Measurements from ENCODE around the gene DCTN2. TPM values are rescaled to one million over a fixed set of nuclear protein-coding genes. Genes with fewer than 3 reads are reported as not detected.
"Not testable (repeated sequence)": the region's sequence is repeated elsewhere in the genome, so short reads cannot be mapped to it uniquely, and the experiment has no call there.

Gene DCTN2
- 148 TPM for polyA plus RNA-seq (ENCODE audit: insufficient read length)

DNA sequence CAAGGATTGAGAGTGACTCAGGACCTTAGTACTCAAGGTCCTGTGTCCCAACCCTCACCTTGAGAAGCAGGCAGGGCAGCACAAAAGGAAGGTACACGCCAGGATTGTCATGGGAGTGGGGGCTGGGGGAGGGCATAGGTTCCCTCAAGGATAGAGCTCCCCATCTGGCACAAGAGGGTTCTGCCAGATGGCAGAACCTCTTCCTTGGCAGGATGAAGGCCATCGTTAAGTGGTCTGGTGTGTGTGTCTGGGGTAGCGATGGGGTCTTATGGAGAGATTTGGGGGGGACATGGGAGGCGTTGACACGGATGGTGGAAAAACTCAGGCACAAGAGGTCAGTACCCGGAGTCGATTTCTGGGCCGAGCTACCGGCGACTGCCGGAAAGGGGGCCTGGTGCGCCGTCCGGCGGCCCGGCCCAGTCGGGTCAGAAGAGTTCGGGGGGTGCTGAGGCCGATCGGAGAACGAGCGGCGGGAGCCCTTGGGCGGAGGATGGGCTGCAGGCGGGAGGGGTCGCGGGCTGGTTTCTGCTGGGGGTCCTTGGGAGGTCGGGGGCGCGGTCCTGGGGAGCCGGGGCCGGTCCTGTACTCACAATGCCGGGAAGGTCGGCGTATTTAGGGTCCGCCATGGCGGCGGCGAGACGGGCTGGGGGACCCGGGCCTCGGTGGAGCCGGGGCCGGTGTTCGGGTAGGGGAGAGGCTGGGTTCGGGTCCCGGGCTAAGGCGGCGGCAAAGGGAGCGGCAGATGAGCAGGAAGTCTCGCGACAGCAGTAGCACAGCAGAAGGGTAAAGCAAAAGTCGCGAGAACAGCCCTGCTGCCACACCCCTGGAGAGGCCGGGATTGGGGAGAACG lies at the start of gene DCTN2:
Gene DCTN2 (minus strand): TSS at position 755 of the 850 bp plus-strand sequence. CDS start 129 bp downstream, at position 626.
- DNase-seq (ENCODE audit: low read depth): peak; percentile 95

GRCh38 chr12:57593187-57593586 lies 46.2 kb upstream of the DCTN2 start:
- DNase-seq (ENCODE audit: low read depth): no peak

DNA sequence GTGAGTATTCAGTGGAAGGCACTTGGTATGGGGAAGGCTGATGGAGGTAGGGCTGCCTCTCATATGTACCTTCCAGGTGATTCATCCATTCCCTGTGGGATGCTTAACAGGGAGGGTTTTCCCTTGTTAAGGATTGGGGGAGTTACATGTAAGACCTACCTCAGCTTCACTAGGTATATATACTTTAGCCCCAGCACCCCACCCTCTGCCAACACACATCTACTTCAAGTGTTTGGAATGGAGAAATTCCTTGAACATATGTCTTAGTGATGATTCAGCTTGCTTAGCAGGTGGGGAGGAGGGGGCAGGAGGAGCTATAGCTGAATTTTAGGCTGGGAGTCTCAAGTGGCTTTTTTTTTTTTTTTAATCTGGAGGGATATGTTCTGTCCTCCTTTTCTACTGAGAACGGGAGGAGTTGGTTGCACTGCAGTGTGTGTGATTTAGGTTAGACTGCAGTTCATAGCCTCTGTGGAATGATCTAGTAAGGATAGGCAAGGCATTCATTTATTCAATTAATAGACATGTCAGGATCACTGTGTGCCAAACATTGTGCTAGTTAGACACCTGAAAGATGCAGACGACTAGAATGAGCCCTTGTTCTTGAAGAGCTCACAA lies 45.7 kb upstream of the DCTN2 start:
- no peak for DNase-seq (ENCODE audit: low read depth)

DNA sequence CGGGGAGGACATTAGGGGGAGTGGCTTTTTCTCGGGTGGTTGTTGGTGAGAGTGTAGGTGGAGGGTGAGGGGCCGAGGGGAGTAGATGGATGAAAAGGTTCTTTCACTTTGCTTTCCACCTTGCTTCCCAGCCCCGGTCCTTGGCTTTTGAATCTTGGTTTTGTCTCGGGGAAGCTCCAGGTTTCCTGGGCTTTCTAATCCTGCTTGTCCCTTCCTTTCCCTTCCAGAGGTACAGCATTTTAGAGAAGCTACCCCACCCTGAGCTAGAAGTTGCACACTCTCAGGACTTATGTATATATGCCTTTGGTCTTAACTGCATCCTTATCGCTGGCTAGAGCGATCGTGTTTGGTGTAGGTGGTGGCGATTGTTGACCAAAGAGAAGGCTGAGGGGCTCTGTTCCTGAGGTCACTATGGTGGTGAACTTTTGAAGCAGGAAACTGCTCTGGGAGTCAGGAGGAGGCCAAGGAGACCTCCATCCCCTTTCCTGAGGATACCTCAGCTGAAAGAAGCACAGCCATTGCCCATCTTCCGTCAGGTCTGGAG lies 44.9 kb upstream of the DCTN2 start:
- no peak for DNase-seq (ENCODE audit: low read depth)

DNA sequence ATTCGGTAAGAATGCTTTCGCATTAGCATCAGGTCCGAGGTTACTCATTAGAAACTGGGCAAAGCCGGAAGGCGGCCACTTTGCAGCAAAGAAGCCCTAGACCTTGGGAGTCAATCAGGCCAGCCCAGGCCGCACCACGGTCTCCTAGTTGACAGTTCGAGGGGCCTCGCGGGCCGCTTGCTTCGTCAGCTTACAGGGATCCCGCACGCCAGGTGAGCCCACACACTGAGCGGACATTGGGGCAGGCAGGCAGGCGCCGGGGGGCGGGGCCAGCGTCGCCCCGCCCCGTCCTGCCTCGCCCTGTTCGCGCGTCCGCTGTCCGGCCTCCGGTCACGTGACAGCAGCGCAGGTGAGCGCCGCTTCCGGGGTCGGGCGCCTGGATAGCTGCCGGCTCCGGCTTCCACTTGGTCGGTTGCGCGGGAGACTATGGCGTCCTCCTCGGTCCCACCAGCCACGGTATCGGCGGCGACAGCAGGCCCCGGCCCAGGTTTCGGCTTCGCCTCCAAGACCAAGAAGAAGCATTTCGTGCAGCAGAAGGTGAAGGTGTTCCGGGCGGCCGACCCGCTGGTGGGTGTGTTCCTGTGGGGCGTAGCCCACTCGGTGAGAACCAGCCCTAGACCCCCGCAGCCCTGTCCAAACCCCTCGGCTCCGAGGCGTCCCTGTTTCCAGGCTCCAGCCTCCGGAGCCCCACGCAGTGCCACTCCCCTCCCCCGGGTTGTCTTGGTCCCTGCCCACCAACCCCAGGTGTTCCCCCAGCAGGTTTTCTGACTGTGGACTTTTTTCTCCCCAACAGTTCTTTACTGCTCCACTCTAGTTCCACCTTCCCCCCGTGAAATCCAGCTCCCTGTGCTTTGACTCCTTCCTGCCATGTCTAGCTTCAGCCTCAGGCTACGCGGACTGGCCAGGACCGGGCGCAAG lies 44.1 kb upstream of the DCTN2 start, which contains the start of gene PIP4K2C:
Gene PIP4K2C (plus strand): TSS at position 329 of the 918 bp plus-strand sequence. CDS start 98 bp downstream, at position 427.
- no peak for DNase-seq (ENCODE audit: low read depth)

- no peak for DNase-seq (ENCODE audit: low read depth)
These were observed 43.5 kb upstream of the DCTN2 start for GRCh38 chr12:57590479-57590863.

- not testable (repeated sequence) for DNase-seq (ENCODE audit: low read depth)
These were observed 42.1 kb upstream of the DCTN2 start for GRCh38 chr12:57588951-57589610.

DNA sequence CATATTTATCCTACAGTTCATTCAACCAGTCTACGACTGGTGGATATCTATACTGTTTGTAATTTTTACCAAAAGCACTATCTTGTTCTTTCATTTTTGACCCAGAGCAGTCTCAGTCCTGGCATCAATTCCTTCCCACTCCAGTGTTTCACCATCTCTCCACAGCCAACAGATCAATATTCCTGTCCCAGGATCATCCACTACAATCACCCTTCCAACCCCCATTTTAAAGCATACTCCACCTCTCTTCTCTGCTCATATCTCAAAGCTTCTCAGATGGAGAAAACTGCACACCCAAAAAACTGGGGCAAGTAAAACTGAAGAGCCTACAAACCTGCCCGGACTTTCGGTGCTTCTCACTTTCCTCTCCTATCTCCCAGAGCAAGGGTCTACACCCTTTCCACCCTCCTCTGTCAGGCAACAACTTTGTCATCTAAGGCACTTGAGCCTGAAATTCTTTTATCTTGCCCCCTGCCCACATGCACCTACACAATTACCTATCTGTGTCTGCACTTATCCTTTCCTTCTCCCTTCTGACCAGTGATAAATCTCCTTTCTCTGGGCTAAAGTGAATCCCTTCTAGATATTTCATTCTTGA lies 39.9 kb upstream of the DCTN2 start:
- no peak for DNase-seq (ENCODE audit: low read depth)

GRCh38 chr12:57586128-57586527 lies 39.1 kb upstream of the DCTN2 start:
- no peak for DNase-seq (ENCODE audit: low read depth)

GRCh38 chr12:57585156-57585555 lies 38.2 kb upstream of the DCTN2 start:
- DNase-seq (ENCODE audit: low read depth): no peak

DNA sequence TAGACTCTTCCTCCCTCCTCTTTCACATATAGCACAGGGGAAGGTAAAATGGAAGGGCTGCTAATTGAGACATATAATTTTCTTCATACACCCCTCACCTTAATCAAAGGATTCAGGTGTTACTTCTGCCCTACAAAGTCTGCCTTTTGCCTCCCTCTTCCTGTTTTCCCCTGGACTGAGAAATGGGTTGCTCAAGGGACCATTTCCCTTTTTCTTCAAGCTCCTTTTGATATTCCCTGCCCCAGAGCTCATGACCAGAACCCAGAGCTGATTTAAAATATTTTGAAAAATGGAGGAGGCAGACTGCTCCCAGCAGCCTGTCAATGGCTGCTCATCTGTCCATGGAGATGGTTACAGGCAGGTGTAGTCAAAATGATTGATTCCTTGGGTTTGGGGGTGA lies 37.7 kb upstream of the DCTN2 start:
- DNase-seq (ENCODE audit: low read depth): no peak

DNA sequence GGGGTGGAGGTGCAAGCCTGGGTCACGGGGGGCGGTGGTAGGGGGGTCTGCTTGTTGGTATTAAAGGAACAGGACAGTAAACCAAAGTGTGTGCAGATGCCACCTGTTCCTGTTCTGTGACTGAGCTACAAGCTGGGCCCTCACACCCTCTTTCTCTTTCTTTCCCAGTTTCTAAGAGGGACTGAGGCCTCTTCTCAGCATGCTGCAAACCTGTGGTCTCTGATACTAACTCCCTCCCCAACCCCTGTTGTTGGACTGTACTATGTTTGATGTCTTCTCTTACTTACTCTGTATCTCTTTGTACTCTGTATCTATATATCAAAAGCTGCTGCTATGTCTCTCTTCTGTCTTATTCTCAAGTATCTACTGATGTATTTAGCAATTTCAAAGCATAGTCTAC lies 37.1 kb upstream of the DCTN2 start:
- no peak for DNase-seq (ENCODE audit: low read depth)

- no peak for DNase-seq (ENCODE audit: low read depth)
These were observed 36.2 kb upstream of the DCTN2 start for GRCh38 chr12:57583008-57583831.

- DNase-seq (ENCODE audit: low read depth): no peak
These were observed 35.4 kb upstream of the DCTN2 start for GRCh38 chr12:57582440-57582839.

DNA sequence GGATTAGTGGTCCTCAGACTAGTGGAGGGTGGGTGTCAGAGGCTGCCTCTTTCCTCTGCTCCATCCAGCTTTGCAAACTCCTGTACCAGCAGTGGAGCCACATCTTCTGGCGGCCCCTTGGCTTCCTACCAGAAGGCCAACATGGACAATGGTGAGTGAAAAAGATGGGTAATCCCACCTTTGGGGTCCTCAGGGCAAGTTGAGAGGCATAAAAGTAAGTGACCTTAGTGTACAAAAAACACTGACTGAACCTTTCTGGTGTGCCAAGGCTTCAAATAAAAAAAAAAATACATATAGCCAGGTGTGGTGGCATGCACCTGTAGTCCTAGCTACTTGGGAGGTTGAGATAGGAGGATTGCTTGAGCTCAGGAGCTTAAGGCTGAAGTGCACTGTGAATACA lies 34.8 kb upstream of the DCTN2 start:
- DNase-seq (ENCODE audit: low read depth): no peak

DNA sequence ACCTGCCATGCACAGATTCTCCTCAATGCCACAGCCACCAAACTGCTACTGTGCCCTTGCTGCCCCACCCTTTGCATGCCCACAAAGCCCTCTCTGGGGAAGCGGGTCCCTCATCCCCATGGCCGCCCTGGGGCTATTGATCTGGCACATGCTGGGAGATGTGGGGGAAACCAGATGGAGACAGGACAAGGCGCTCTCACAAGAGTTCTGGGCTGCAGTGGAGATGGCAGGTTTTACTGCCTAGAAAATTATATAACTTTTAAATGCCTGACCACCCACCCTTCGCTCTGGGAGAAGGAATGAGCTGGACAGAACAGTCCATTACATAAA lies 33.4 kb upstream of the DCTN2 start:
- DNase-seq (ENCODE audit: low read depth): no peak

- DNase-seq (ENCODE audit: low read depth): no peak
These were observed 32.9 kb upstream of the DCTN2 start for GRCh38 chr12:57579677-57580465.

DNA sequence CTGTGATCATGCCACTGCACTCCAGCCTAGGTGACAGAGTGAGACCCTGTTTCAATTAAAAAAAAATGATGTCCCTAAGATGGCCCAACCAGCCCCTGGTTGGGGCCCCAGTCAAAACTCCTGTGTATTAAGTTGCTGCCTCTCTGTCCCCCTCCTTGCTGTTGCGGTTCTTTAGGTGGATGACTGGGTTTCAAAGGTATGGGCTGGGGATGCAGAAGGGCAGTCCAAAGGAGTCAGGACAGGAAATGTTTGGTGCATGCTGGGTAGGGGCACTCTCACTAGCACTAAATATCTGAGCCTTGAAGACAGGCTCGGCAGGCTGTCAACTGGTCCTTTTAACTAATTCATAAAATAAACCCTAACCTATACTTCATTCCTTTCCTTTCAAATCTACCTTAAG lies 32.0 kb upstream of the DCTN2 start:
- no peak for DNase-seq (ENCODE audit: low read depth)

All from forelimb muscle (tissue), 1 donor.